HepG2 (cell line): ENCODE measurements around the gene RIOK3. TPM values are rescaled to one million over a fixed set of nuclear protein-coding genes. Genes with fewer than 3 reads are reported as not detected.
A peak's percentile ranks its signal among the peaks of the same experiment; 100 is the strongest.

Experiments used
- ATF3 ChIP-seq: sonication (generic); formaldehyde crosslinking; IDR thresholded peaks from 2 replicates; pipeline ENCODE4 v1.4.0; 2020; ENCODE audit warnings: missing genetic modification reagents
- CBX1 ChIP-seq: IDR thresholded peaks from one replicate; pipeline ENCODE4 v1.6.1; 2016; ENCODE audit warnings: antibody characterized with exemption, low read depth
- FIP1L1 ChIP-seq: fragments of 200-400 bp; formaldehyde crosslinking; IDR thresholded peaks from 2 replicates; pipeline ENCODE4 v1.6.1; 2018; ENCODE audit warnings: low read depth, mild to moderate bottlenecking, low read length, moderate library complexity, borderline replicate concordance; ENCODE audit not compliant: insufficient read depth
- GATAD1 ChIP-seq: IDR thresholded peaks from 2 replicates; pipeline ENCODE4 v1.6.1; 2016; ENCODE audit warnings: missing genetic modification reagents, missing compliant biosample characterization
- HBP1 ChIP-seq: IDR thresholded peaks from 2 replicates; pipeline ENCODE4 v1.6.1; 2016; ENCODE audit warnings: low read depth, control low read depth
- HMGXB3 ChIP-seq: sonication (generic); formaldehyde crosslinking; IDR thresholded peaks from 2 replicates; pipeline ENCODE4 v1.4.0; 2020; ENCODE audit warnings: missing genetic modification reagents, borderline replicate concordance
- HMGXB4 ChIP-seq, 2 experiments: sonication (generic) in 1 of 2; formaldehyde crosslinking in 1 of 2; IDR thresholded peaks; 2 replicates each; pipeline versions ENCODE4 v1.4.0 to v1.6.1; 2018 to 2020; ENCODE audit warnings: missing genetic modification reagents in 2 of 2, borderline replicate concordance in 1 of 2, low read depth in 1 of 2, mild to moderate bottlenecking in 1 of 2, missing biosample characterization in 1 of 2
- MAFG ChIP-seq: sonication (generic); formaldehyde crosslinking; IDR thresholded peaks from 2 replicates; pipeline ENCODE4 v1.5.1; 2020; ENCODE audit warnings: mild to moderate bottlenecking, missing genetic modification reagents
- MBD4 ChIP-seq: IDR thresholded peaks from 2 replicates; pipeline ENCODE4 v1.6.1; 2012; ENCODE audit warnings: low read length, inconsistent platforms, borderline replicate concordance
- MED13 ChIP-seq: sonication (generic); formaldehyde crosslinking; IDR thresholded peaks from 2 replicates; pipeline ENCODE4 v1.5.0; 2020; ENCODE audit warnings: missing genetic modification reagents
- MTERF4 ChIP-seq: sonication (generic); formaldehyde crosslinking; IDR thresholded peaks from 2 replicates; pipeline ENCODE4 v1.8.0; 2023; ENCODE audit warnings: mild to moderate bottlenecking, missing genetic modification reagents
- PRPF4 ChIP-seq: fragments of 200-400 bp; formaldehyde crosslinking; IDR thresholded peaks from 2 replicates; pipeline ENCODE4 v1.6.1; 2016; ENCODE audit warnings: low read length, low read depth; ENCODE audit not compliant: poor library complexity, severe bottlenecking
- RARA ChIP-seq: IDR thresholded peaks from 2 replicates; pipeline ENCODE4 v1.6.1; 2016; ENCODE audit warnings: missing genetic modification reagents, missing compliant biosample characterization
- SMARCE1 ChIP-seq: fragments of 450-650 bp; IDR thresholded peaks from 2 replicates; pipeline ENCODE4 v1.6.1; 2017; ENCODE audit warnings: borderline replicate concordance
- TBL1XR1 ChIP-seq: fragments of 150-350 bp; IDR thresholded peaks from 2 replicates; pipeline ENCODE4 v1.6.1; 2014; ENCODE audit warnings: borderline replicate concordance, low read length; ENCODE audit not compliant: partially characterized antibody
- ZBTB3 ChIP-seq: sonication (generic); formaldehyde crosslinking; IDR thresholded peaks from 2 replicates; pipeline ENCODE4 v1.4.0; 2020; ENCODE audit warnings: low read depth, mild to moderate bottlenecking, moderate library complexity, missing genetic modification reagents, borderline replicate concordance
- ZNF382 ChIP-seq: sonication (generic); formaldehyde crosslinking; IDR thresholded peaks from 2 replicates; pipeline ENCODE4 v1.5.0; 2020; ENCODE audit warnings: missing genetic modification reagents, mild to moderate bottlenecking, borderline replicate concordance
- ZNF737 ChIP-seq: sonication (generic); formaldehyde crosslinking; IDR thresholded peaks from 2 replicates; pipeline ENCODE4 v1.5.0; 2020; ENCODE audit warnings: missing genetic modification reagents, mild to moderate bottlenecking, borderline replicate concordance
- ZNF75D ChIP-seq: sonication (generic); formaldehyde crosslinking; IDR thresholded peaks from 2 replicates; pipeline ENCODE4 v1.8.1; 2023; ENCODE audit warnings: missing genetic modification reagents, mild to moderate bottlenecking, borderline replicate concordance
- polyA plus RNA-seq, 8 experiments: library from polyadenylated mRNA; depleted of rRNA in 3 of 8; stranded (reverse) in 7 of 8; unstranded in 1 of 8; fragments of >200 nt; fragmentation: Illumina TruSeq in 4 of 8; extraction: Trizol in 4 of 8; gene quantifications; 2 replicates each; pipeline versions ENCODE4 v1.2.1 to v1.2.3, GENCODE V29; 2011 to 2016; ENCODE audit warnings: low read depth in 4 of 8, missing spikeins in 1 of 8, mixed read lengths in 1 of 8; ENCODE audit not compliant: insufficient read depth in 1 of 8
- total RNA-seq, 5 experiments: library from RNA; depleted of rRNA; stranded (reverse); fragments of >200 nt; fragmentation: Illumina TruSeq; extraction: Trizol; gene quantifications; 2 replicates each; pipeline ENCODE4 v1.2.3, GENCODE V29; 2016; ENCODE audit warnings: low read depth in 1 of 5

Gene RIOK3
- total and polyA plus RNA-seq, 2 of the 13 experiments (the other 11 are each of a cell fraction or from before 2014, with no cell fraction given) = 26.7 to 36.0 TPM

- TF ChIP-seq FIP1L1 = no peak
- TF ChIP-seq ZNF75D (CRISPR knock-in tag) = no peak
- TF ChIP-seq MAFG (CRISPR knock-in tag) = no peak
- no peak for TF ChIP-seq MBD4
- TF ChIP-seq CBX1 = no peak
- no peak for TF ChIP-seq ZNF382 (CRISPR knock-in tag)
- 0 out of 2 replicates have a peak, but pooled peaks have one; percentile 20 for TF ChIP-seq MED13 (CRISPR knock-in tag)
- no peak for TF ChIP-seq HBP1 (CRISPR knock-in tag)
- TF ChIP-seq ZNF737 = no peak
- TF ChIP-seq GATAD1 (CRISPR knock-in tag) = 0 out of 2 replicates have a peak, but pooled peaks have one; percentile 44
- TF ChIP-seq PRPF4 = no peak
- no peak for TF ChIP-seq ATF3 (CRISPR knock-in tag)
- no peak for TF ChIP-seq SMARCE1
- TF ChIP-seq TBL1XR1 = no peak
- TF ChIP-seq HMGXB3 (CRISPR knock-in tag) = no peak; the same call in 1 of the 2 replicates
- TF ChIP-seq HMGXB4 (CRISPR knock-in tag; IDR thresholded peaks at IDR 0.05; ENCODE audit: borderline replicate concordance in 1 of 2, low read depth in 1 of 2) = peak; percentile 76 to 82
- no peak for TF ChIP-seq RARA (CRISPR knock-in tag)
- TF ChIP-seq MTERF4 (CRISPR knock-in tag) = no peak; the same call in 1 of the 2 replicates
- peak; percentile 33; the same call in 1 of the 2 replicates for TF ChIP-seq ZBTB3 (CRISPR knock-in tag)
Measured at GRCh38 chr18:23503038-23503962, 50.2 kb downstream of the RIOK3 start, which contains the start of gene RMC1 (continued).
